HG03060 (cell line): ENCODE measurements around the gene PCDHGC3.
A peak's percentile ranks its signal among the peaks of the same experiment; 100 is the strongest.
"Not testable (repeated sequence)": the region's sequence is repeated elsewhere in the genome, so short reads cannot be mapped to it uniquely, and the experiment has no call there.

ENCODE experiments used
- ATAC-seq: cut with Tn5 transposase; IDR thresholded peaks from one replicate; pipeline ENCODE4 v1.9.1; 2021; ENCODE audit warnings: low read depth, moderate number of reproducible peaks; ENCODE audit not compliant: unreplicated experiment

PCDHGC3 gene

DNA sequence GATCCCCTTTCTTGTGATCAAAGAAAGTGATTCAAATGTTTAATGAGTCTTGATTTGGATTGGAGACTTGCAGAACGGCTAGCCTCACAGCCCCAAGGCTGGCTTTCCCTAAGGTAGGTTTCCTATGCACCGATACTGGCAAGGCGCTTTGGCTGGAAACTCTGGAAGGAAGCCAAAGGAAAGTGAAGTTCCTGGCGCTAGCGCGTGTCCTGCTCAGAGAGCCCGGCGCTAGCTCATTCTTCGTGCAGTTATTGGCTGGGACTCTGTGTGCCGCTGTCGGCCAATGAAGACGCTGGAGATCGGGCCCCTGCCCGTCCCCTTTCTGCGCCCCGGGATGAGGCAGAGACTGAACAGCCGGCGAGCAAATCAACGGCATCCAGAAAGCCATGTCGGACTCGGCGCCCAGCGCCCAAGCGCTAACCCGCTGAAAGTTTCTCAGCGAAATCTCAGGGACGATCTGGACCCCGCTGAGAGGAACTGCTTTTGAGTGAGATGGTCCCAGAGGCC is at the start of gene PCDHGC3:
PCDHGC3 (plus strand) TSS at position 342 of the 507 bp plus-strand sequence; CDS start at position 493, 151 bp downstream.
- ATAC-seq, result peak; percentile 96

DNA sequence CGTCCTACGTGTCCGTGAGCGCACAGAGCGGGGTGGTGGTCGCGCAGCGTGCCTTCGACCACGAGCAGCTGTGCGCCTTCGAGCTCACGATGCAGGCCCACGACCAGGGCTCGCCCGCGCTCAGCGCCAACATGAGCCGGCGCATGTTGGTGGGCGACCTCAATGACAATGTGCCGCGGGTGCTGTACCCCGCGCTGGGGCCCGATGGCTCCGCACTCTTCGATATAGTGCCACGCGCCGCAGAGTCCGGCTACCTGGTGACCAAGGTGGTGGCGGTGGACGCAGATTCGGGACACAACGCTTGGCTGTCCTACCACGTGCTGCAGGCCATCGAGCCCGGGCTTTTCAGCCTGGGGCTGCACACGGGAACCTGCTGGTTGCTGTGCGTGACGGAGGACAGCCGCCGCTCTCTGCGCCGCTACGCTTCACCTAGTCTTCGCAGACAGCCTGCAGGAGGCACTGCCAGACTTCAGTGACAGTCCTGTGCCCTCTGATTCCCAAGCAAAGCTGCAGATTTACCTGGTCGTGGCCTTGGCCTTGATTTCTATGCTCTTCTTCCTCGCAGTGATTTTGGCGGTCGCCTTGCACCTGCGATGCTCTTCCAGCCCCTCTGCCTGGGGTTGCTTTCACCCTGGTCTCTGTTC is 47.9 kb upstream of the PCDHGC3 start:
- ATAC-seq, result no peak

DNA sequence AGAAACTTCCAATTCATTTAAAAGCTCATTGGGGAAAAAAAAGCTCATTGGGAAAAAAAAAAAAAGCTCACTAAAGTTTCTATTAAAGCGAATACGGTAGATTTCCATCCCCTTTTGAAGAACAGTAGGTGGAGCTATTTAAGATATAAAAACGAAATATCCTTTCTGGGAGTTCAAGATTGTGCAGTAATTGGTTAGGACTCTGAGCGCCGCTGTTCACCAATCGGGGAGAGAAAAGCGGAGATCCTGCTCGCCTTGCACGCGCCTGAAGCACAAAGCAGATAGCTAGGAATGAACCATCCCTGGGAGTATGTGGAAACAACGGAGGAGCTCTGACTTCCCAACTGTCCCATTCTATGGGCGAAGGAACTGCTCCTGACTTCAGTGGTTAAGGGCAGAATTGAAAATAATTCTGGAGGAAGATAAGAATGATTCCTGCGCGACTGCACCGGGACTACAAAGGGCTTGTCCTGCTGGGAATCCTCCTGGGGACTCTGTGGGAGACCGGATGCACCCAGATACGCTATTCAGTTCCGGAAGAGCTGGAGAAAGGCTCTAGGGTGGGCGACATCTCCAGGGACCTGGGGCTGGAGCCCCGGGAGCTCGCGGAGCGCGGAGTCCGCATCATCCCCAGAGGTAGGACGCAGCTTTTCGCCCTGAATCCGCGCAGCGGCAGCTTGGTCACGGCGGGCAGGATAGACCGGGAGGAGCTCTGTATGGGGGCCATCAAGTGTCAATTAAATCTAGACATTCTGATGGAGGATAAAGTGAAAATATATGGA is 45.2 kb upstream of the PCDHGC3 start, which contains the start of gene PCDHGA12:
PCDHGA12 (plus strand) TSS at position 176 of the 782 bp plus-strand sequence; CDS start at position 429, 253 bp downstream.
- ATAC-seq, result peak; percentile 85

DNA sequence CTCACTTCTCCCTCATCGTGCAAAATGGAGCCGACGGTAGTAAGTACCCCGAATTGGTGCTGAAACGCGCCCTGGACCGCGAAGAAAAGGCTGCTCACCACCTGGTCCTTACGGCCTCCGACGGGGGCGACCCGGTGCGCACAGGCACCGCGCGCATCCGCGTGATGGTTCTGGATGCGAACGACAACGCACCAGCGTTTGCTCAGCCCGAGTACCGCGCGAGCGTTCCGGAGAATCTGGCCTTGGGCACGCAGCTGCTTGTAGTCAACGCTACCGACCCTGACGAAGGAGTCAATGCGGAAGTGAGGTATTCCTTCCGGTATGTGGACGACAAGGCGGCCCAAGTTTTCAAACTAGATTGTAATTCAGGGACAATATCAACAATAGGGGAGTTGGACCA is 44.5 kb upstream of the PCDHGC3 start:
- ATAC-seq, result no peak

DNA sequence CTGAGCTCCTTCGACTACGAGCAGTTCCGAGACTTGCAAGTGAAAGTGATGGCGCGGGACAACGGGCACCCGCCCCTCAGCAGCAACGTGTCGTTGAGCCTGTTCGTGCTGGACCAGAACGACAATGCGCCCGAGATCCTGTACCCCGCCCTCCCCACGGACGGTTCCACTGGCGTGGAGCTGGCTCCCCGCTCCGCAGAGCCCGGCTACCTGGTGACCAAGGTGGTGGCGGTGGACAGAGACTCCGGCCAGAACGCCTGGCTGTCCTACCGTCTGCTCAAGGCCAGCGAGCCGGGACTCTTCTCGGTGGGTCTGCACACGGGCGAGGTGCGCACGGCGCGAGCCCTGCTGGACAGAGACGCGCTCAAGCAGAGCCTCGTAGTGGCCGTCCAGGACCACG is 43.5 kb upstream of the PCDHGC3 start:
- ATAC-seq, result not testable (repeated sequence)

DNA sequence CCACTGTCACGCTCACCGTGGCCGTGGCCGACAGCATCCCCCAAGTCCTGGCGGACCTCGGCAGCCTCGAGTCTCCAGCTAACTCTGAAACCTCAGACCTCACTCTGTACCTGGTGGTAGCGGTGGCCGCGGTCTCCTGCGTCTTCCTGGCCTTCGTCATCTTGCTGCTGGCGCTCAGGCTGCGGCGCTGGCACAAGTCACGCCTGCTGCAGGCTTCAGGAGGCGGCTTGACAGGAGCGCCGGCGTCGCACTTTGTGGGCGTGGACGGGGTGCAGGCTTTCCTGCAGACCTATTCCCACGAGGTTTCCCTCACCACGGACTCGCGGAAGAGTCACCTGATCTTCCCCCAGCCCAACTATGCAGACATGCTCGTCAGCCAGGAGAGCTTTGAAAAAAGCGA is 43.0 kb upstream of the PCDHGC3 start:
- not testable (repeated sequence) for ATAC-seq

DNA sequence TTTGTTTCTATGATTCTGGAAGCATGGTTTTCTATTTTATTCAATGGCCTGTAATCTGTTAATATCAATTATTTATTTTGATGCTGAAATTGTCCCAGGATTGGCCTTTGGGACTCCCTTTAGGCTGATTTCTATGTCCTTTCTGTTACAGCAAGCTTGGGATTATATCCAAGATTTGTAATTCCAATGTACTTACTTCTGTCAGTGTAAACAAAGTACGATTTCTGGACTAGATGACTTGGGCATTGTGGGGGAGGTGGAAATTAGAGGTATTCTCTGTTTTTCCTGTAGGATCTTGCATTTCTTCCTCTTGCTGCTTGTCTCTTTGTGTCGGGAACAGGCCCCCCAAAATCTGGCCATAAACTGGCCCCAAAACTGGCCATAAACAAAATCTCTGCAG is 41.8 kb upstream of the PCDHGC3 start:
- no peak for ATAC-seq

DNA sequence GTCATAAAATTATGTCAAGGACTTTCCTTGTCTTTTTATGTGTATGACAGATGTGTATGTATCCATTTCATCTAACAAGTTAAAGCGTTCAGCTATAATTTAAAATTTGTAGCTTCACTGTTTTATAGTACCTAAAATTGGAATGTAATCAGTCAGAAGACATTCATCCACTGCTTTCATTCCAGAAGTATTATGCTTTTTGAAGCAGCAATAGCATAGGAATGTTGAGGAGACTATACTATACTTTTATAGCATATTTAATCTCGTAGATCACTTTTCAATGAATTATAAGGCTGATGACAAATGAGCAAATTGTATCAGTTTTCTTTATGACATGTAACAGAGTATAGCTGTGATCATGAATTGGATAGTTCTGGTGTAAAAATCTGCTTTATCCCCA is 38.5 kb upstream of the PCDHGC3 start:
- ATAC-seq, result no peak

DNA sequence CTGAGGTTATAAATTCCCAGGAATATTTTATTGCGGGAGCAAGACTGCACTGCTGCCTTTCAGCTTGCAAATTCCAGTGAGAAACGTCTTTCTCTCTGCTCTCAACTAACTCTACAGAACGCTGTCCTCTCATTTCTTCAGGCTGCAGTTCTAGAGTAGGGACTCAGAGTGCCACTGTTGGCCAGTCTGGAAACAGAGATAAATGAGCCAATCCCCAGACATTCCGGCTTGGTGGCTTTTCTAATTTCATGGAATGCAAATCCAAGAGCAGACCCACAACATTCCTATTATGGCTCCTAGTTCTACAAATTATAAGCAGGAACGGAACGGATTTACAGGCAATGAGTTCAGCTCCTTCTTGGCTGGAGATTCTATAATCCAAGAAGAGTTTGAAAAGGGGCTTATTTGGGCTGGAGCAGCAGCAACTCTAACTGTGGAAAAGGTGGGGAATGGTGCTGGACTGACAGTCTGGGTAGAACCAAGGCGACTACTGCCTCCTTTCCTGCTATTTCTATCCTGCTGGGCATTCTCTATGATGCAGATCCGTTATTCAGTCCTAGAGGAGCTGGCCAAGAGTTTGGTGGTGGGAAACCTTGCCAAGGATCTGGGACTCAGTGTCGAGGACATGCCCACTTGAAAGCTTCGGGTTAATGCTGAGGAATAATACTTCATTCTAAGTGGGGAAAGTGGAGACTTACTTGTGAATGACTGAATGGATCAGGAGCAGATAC is 36.2 kb upstream of the PCDHGC3 start:
- ATAC-seq, result no peak

DNA sequence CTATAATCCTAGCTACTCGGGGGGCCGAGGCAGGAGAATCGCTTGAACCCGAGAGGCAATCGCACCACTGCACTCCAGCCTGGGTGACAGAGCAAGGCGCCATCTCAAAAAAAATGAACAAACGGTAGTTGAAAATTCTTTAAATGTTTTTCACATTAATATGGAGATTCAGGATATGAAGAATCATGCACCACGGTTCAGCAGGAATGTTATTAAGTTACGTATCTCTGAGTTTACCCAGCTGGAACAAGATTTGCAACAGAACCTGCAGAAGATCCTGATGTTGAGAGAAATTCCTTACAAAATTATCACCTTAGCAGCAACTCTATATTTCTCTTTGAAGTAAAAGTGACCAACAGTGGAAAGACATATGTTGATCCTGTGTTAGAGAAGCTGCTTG is 35.4 kb upstream of the PCDHGC3 start:
- ATAC-seq, result no peak

DNA sequence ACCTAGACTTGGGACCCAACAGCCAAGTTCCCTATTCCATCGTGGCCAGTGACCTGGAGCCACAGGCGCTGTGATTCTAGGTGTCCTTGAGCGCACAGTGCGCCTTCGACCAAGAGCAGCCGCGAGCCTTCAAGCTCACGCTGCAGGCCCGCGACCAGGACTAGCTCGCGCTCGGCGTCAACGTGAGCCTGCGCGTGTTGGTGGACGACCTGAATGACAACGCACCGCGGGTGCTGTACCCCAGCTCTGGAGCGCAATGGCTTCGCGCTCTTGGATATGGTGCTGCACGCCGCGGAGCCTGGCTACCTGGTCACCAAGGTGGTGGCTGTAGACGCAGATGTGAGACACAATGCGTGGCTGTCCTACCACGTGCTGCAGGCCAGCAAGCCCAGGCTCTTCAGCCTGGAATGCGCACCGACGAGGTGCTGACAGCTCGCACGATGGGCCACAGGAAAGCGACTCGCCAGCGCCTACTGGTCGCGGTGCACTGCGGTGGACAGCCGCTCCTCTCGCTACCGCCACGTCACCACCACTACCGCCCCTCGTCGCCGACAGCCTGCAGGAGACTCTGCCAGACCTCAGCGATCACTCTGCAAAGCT is 34.1 kb upstream of the PCDHGC3 start:
- ATAC-seq, result no peak

DNA sequence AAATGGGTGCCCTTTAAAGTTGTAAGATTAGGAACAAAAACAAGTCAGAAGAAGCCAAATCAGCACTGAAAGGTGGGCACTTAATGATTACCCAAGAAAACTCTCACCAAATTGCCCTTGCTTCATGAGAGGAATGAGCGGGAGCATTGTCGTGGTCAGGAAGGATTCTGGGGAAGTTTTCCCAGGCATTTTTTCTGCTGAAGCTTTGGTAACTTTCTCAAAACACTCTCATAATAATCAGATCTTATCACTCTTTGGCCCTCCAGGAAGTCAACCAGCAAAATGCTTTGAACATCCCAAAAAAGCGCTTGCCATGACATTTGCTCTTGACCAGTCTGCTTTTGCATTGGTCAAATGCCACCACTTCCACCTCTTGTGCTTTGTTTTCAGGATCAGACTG is 10.4 kb upstream of the PCDHGC3 start:
- no peak for ATAC-seq

DNA sequence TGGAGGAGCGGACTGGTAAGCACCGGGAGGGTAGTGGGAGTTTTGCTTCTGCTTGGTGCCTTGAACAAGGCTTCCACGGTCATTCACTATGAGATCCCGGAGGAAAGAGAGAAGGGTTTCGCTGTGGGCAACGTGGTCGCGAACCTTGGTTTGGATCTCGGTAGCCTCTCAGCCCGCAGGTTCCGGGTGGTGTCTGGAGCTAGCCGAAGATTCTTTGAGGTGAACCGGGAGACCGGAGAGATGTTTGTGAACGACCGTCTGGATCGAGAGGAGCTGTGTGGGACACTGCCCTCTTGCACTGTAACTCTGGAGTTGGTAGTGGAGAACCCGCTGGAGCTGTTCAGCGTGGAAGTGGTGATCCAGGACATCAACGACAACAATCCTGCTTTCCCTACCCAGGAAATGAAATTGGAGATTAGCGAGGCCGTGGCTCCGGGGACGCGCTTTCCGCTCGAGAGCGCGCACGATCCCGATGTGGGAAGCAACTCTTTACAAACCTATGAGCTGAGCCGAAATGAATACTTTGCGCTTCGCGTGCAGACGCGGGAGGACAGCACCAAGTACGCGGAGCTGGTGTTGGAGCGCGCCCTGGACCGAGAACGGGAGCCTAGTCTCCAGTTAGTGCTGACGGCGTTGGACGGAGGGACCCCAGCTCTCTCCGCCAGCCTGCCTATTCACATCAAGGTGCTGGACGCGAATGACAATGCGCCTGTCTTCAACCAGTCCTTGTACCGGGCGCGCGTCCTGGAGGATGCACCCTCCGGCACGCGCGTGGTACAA is 556 bp downstream of the PCDHGC3 start:
- no peak for ATAC-seq

DNA sequence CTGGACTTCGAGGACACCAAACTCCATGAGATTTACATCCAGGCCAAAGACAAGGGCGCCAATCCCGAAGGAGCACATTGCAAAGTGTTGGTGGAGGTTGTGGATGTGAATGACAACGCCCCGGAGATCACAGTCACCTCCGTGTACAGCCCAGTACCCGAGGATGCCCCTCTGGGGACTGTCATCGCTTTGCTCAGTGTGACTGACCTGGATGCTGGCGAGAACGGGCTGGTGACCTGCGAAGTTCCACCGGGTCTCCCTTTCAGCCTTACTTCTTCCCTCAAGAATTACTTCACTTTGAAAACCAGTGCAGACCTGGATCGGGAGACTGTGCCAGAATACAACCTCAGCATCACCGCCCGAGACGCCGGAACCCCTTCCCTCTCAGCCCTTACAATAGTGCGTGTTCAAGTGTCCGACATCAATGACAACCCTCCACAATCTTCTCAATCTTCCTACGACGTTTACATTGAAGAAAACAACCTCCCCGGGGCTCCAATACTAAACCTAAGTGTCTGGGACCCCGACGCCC is 1.3 kb downstream of the PCDHGC3 start:
- no peak for ATAC-seq

DNA sequence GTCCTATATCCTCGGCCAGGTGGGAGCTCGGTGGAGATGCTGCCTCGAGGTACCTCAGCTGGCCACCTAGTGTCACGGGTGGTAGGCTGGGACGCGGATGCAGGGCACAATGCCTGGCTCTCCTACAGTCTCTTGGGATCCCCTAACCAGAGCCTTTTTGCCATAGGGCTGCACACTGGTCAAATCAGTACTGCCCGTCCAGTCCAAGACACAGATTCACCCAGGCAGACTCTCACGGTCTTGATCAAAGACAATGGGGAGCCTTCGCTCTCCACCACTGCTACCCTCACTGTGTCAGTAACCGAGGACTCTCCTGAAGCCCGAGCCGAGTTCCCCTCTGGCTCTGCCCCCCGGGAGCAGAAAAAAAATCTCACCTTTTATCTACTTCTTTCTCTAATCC is 2.0 kb downstream of the PCDHGC3 start:
- no peak for ATAC-seq

DNA sequence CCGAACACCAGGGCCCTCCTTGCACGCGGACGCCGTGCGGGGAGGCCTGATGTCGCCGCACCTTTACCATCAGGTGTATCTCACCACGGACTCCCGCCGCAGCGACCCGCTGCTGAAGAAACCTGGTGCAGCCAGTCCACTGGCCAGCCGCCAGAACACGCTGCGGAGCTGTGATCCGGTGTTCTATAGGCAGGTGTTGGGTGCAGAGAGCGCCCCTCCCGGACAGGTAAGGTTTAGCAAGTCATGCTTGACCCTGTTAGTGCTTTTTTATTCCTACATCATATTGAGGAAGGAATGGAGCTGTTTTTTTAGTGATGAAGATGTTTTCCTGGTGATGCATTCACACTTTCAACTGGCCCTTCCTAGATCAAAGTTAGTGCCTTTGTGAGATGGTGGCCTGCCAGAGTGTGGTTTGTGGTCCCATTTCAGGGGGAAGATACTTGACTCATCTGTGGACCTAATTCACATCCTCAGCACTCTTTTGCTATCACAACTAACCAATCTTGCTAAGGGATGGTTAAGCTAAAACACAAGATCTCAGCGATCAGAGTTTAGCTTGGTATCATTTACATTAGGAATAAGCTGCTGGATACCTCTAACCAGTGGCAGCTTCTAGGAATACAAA is 2.7 kb downstream of the PCDHGC3 start:
- ATAC-seq, result no peak

DNA sequence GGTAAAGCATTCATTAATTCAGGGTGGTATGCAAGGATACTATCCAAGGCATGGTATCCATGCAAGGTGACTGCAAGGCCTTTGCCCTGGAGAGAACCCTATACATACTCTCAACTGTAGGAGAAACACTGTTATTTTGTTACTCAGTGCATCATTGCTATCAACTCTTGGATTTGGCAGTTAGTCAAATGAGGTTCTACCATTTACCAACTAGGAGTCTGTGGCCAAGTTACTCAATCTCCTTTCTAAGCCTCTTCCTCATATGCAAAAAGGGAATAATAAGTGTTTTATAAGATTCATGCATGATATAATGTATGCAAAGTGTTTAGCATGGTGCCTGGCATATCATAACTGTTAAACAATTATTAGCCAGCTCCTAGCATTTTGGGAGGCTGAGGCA is 4.0 kb downstream of the PCDHGC3 start:
- ATAC-seq, result no peak

DNA sequence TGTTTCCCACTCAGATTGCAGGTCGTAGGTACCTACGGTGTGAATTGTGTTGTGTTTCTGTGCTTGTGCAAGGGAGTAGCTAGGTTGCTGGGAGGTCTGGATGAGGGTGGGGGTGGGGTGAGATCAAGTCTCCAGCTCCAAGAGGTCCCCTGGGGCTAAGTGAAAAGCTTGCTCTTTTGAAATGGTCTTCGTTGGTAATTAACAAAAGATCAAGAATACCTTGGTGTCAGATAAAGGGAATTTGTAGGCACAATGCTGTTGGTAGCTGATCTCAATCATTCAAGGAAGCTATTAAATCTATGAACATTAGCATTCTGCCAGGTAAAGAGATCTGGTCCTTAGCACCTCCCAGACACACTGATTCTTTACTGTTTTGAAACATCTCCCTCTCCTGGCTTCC is 8.1 kb downstream of the PCDHGC3 start:
- no peak for ATAC-seq

DNA sequence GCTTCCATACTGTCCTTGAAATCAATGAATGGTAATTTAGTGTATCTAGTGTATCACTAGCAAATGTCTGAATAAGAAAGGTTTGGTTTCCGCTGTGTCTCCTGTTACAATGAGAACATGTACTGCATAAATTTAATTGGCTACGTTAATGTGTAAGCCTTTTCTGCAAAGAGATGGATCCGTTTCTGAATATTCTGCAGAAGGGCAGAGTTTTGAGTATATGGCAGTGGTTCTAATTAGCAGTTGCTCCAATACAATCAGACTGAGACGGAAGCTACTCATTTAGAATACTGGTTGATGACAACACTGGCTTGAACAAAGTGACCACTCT is 8.5 kb downstream of the PCDHGC3 start:
- ATAC-seq, result no peak
